Right kidney (tissue), 1 donor: ENCODE data around the gene ERLIN1.

Experiments
- DNase-seq: peaks from one replicate; pipeline ENCODE4 v3.0.0-alpha.2; 2016

The ERLIN1 gene

DNA sequence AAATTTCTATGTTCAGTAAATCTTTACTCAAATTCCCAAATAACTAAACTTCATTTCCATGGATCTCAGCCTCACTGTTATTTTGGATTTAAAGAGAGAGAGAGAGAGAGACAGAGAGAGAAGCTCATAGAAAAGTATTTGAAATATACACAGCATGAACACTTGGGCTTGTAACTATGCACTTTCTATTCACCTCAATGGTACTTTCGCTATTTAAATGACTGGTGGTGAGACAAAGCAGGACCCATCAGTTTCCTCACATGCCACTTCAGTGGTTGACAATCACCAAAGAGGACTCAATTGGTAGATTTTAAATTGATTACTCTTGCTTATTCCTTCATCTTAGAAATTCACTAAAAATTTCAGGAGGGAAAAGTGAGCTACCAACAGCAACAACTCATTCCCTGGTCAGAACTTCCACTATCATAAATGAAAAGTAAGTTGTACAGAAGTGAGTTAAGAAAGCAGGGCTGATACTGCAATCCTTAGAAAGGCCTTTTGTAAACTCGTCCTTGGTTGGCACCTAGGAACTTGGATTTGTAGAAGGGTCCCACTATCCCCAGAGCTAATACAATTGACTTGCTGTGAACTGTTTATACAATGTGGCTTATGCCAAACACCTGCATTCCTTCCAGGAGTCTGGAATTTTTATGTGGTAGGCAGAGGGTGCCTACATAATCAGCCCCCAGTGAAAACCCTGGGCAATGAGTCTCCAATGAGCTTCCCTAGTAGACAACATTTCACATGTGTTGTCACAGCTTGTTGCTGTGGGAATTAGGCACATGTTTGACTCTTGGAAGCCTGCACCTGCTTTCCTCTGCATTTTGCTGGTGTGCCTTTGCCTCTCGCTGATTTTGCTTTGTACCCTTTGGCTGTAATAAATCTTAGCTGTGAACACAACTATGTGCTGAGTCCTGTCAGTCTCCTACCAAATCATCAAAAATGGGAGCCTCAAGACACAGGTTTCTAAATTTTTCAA lies 10.8 kb downstream of the ERLIN1 start:
- DNase-seq: no peak

DNA sequence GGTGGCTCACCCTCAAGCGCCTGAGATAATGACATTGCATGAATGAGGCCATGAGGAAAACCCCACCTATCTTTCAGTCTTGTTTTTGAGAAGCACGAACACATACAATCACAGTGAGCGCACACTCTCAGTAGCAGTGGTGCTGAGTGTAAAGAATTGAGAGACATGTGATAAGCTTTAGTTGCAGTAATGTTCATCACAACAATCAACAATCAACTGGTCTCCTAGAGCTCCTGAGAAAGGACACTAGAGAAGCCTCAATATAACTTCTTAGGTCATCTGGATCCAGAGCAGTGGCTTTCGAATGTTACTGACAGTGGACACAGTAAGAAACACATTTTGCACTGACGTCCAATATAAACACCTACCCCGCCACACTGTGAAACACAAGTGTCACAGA lies 12.8 kb downstream of the ERLIN1 start:
- DNase-seq: no peak

DNA sequence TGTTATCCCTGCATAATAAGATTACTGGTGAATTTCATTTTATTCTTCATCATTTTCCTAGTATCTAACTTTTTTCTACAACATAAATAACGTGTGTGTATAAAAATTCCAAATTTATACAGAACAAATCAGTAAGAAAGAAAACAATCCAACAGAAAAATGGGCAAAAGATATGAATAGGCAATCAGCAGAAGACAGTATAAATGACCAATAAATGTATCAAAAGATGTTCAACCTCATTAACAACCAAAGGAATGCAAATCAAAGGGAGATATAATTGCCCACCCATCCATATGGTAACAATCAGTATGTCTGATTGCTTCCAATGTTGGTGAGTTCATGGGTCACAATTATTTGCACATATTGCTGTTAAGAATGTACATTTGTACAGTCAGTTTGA lies 13.5 kb downstream of the ERLIN1 start:
- DNase-seq: no peak

DNA sequence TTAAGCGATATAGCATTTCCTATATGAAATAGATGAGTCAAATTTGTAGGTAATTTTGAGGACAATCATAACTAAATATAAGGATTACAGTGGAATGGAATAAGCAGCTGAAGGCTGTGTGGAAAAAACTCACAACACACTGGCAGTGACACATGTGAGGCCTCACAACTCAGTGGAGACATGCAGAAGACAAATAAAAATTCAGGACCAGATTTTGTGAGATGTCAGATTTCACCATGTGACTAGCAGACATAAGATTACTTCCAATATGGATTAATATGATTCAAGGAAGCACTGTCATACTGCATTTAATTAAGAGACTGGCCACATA lies 17.6 kb downstream of the ERLIN1 start:
- no peak for DNase-seq

DNA sequence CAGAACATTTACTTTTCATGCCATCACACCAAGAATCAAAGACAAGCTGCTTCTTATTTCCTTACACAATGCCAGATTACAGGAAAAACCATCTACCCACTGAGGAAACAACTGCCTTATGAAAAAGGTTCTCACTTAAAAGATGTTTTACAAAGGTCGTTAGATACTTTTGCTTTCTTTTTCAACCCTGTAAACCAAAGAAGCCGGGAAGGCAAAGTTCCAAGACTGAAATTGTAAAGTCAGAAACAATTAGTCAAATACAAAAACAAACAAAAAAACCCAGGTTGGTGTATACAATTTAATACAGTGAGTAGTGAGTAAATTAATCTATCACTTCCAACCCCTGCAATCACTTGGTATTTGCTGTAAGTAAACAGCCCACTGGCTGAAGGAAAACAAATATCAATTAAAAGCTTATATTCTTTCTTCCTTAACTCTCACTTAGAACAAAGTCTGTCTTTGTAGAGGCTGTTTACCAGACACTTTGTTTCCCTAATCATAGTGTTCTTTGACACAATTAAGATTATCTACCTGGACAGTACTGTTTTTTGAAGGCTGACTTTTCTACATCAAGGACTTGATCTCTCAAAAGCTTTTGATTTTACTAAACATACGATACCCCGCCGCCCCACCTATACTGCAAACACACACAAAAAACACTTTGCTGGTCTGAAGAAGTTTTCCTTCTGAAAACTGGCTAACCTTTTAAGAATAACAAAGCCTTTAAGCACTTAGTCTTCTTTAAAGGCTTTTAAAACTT lies 18.1 kb downstream of the ERLIN1 start:
- no peak for DNase-seq

DNA sequence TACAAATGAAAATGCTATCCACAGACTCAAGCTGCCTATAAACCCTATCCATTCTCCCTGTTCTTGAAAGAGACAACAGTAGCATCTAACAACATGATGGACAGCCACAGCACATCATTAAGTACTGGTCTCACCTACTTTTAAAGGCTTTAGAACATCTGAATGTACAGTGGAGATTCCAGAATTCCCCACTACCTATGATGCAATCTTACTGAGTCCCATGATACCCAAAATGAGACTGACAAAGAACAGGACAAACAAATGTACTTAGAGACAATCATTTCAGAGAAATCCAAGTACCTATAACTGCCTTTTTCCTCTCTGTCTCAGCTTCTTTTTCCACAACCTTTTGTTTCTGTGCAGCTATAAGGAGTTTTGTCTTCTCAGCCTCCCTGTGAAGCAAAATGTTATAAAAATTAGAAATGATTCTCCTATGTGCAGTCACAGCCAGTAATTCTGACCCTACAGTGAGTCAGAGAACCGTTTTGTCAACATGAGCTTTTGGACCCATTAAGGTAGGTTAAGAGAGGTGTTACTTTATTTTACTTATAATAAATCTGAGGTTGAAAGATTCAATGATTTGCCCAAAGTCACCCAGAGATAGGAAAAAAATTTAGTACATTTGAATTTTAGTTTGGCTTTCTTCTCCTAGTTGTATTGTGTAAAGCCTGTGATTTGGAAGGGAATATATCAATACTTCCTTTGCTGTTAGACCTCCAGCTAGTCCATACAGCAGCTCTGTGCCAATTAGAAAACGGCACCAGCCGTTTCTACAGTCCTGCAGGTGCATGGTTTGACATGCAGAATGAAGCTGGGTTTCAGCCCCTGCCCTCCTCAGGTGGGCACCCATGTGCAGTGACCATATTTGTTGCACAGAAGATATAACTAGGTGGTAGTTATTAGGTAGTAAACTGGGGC lies 21.9 kb downstream of the ERLIN1 start:
- DNase-seq: no peak

DNA sequence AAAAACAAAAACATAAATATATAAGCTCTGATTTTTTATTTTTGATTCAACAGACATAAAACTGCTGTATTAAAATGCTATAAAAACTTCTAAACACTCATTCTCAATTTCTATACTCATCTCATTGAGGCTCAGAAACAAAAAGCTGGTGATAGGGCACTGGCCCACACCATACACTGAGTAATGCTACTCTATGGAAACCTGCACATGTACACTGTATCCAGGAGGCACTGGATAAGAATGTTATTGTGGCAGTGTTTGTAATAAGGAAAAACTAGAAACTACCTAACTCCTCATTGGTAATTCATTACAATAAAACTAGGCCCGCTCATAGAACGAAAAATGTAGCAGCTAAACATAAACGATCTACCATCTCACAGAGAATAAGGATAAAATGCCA lies 23.1 kb downstream of the ERLIN1 start:
- DNase-seq: no peak

DNA sequence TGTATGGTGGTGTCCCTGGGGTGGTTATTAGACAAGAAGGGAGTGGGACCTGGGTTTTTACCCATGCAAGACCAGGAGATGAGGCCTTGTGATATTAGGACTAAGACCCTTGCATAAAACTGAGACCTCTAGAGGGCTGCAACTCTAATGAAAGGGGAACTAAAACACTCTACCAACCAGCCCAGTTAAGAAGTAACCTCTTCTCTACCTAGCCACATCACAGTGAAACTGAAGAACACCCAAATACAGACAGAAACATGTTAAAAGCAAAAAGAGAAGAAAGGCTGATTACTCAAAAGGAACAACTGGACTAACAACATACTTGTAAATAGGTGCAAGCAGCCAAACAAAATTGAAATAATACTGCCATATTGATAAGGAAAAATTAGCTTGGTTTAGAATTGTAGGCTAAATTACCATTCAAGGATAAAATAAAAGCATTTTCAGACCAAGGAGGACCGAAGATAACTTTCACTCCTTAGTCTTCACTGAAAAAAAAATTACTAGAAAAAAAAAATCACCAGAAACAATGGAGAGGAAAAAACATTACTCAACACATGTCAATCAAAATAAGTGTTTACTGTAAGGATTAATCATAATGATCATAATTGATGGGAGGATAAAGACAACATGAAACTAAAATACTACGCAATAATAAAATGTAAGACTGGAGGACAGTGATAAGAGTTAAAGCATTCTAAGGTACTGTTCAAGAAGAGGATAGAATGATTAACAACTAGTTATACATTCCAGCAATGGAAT lies 27.6 kb downstream of the ERLIN1 start:
- DNase-seq: no peak

DNA sequence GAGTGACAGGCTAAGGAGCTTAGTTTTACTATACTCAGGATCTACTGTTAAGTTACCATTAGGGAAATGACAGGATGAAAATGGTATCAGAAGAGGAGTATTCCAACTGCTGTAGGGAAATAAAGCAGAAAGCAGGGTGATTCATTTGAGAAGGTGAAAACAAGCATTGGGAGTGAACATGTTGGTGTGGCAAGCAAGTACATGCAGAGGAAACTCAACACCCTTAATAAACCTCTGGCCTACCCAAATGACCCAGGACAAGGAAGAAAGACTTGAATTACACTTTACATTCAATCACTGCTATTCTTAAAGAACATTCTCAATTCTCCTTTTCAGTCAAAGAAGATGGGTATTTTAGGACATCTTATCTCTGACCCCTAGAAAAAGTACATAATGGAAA lies 28.7 kb downstream of the ERLIN1 start:
- no peak for DNase-seq

DNA sequence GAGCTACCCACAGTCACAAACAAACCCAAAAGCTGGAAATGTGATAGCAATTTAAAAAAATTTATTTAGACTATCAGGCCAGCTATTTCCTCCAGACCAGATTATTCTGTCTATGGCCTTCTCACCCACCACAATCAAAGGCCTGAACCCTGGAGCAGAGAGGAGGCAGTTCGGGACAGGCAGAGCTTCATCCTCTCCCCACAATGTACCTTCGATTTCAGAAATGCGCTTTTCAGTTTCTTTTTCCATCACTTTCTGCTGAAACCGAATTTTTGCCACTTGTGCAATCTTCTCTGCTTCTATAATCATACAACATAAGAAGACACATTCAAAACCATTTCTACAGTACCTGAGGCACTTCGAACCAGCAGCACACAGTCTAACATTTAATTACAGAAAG lies 29.9 kb downstream of the ERLIN1 start:
- no peak for DNase-seq

DNA sequence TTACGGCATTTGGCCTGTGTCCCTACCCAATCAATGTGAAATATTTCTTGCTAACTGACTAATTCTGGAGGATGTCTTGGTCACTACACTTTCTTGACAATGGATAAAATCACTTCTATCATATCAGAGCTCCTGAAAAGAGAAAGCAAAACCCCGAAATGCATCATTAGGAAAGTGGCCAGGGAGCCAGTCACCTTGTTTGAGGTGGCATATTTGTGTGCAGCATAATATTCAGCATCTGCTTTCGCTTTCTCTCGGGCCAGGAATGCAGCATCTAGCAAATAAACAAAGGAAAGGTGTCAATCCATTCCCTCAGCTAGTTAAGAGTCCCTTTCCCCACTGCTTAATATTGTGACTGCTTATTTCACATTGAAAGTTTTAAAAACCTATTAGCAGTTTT lies 31.2 kb downstream of the ERLIN1 start:
- no peak for DNase-seq

DNA sequence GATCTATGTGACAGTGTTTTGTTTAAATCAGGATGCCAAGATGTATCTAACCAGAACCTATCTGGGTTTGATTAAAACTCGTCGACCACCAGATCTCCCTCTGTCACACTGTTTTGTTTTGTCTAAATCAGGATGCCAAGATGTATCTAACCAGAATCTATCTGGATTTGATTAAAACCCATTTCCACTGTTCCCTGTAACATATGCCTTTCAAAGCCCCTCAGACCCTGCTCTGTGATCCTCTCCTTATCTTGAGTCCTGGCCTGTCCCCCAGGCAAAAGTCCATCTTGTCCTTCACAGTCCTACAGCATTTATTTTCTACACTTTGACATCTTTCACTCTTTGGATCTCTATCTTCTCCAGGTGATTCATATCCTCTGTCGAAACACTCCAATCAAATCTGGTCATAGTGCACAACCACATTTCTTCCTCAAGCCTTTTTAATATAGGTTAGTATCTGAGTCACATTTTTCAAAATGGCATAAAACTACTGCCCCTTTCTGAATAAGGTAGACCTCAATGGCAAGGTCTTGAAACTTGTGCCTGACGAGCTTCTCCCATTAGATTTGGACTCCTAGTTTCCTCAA lies 32.5 kb downstream of the ERLIN1 start:
- no peak for DNase-seq

DNA sequence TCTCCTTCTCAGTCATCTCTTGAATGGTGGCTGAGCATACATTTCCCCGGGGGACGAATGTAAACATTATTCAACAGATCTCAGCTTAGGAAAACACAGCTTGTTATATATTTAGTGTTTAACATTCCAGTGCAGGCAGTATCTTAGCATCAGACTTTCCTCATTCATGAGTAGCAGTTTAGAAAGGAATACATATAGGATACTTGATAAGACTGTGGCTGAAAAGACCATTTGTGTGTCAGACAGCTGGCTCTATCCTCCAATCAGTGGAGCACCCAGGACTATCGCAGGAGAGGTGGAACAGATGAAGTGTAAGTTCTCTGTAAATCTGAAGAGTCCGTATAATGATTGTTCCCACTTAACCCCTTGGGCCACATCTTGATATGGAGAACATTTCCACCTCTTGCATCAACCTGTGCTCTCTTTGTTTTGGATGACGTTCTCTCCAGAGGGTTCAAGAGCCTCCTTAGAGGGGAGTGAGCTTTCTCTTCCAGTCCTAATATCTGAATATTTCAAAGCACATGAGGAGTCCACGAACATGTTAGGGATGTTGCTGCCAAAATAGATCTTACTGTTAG lies 34.0 kb downstream of the ERLIN1 start:
- no peak for DNase-seq

DNA sequence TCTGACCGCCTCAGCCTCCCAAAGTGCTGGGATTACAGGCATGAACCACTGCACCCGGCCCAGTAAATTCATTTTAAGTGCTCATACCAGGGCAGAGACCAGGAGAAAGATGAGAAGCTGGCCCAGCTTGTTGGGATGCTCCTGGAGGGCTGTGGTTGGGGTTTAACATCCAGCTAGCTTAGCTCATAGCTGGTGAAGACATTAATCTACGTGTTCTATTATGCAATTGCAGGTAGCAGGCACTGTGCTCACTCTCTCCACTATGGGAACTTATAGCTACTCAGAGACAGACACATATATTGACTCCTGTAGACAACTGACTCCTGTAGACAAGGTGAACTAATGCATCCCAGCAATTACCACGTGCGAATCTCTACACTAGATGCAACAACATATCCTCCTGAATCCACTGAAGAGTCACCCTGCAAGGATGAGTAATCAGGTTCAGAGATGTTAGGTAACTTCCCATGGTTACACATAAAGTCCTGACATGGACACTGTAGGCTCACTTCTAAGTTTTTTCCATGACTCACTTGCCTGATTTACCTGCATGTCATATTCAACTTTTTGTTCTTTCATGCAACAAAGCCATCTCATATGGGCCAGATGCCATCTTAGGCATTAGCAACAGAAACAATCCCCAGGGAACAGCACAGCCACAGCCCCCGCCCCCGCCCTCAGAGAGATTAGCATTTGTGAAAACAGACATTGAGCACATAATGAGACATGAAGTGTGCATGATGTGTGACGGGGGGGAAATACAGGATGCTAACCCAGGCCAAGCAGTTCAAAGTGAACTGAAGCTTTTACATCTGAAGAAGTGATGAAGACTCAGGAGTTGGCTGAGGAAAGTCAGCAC lies 37.2 kb downstream of the ERLIN1 start:
- no peak for DNase-seq

DNA sequence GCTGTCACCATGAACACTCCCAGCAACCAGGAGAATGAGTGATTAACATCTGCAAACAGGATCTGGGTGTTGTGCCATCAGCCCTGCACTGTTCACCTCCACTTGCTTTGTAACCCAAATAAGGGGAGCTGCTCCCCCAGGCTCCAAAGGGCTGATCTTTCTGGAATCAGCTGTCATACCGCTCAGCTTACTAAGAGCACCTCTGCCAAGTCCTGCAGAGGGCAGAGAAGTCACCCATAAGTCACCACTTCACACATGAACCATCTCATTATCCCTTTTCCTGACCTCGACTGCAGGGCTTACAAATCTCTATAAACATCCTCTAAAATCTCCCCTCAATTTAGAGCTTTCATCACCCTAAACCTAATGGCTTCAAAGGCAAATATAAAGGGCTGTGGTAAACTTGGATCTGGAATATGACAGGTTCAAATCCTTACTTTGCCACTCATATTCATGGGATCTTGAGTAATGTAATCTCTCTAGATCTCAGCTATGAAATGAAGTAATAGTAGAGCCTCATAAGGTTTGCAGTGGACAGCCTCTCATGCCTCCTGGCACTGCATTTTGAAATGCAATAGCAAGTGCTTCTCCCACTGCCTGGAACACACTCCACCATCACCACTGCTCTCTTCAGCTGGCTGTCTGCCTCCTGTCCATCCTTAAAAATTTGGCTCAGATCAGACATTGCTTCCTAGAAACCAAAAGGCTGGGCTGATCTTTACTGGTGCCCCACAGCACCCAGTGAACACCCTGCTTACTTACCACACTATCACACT lies 38.8 kb downstream of the ERLIN1 start:
- DNase-seq: no peak

DNA sequence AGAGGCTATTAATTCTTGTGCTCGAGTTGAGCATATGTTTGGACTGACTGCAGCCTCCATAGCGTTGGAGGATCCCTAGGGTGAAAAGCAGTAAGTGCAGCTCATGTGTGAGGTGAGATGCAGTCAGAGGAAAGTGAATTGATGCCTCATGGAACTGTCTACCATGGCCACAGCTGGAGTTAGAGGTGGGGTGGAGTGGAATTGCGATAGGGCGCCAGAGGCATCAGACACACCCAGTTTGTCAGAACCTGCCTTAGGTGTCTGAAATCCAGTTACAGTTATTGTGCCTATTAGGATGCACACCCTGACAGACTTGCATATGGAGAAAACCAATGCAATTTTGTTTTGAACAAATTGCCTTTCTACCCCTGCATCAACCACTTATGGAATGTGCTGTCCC lies 39.4 kb downstream of the ERLIN1 start:
- no peak for DNase-seq

DNA sequence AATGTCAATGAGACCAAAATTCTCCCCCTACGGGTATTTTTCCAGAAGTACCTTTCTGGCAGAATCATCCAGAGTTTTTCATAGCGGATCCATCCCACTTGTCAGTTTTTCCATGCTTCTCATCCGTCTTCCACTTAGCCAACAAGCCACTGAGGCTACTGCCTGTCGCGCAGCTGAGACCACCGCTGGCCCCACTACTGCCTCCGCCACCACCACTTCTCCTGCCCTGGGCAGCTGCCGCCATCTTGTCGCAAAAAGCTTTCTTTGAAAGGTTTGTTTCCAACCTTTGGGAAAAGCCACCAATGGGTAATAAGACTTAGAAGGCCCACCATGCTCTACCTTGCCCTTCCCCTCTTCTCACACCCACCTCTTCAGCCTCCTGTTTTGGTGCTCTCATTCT lies 42.1 kb downstream of the ERLIN1 start:
- DNase-seq: no peak

DNA sequence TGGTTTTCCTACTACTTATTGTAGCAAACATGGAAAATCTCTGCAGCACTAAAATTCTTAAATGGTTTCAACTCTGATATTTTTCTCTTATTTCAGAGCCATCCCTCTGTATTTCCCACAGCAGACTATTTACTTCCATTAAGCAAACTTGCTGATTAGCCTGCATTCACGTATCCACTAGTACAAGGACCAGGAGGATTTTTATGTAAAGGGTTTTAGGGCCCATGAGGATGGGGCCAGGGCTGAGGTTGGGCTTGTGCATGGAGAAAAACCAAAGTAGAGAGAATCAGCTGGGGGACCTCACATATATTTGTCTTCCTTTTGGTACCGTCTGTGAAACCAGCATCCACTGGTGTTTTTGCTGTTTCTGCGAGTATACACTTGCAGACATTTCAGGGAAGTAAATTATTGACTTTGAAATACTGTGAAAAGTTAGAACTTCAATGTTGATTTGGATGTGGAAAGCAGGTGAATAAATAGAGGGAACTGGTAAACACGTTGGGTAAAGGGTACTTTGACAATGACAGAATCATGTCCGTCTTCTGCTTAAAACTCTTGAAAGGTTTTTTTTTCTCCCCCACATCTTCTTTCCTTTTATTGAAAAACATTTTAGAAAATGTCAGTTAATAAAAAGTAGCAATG lies 44.3 kb downstream of the ERLIN1 start:
- no peak for DNase-seq

DNA sequence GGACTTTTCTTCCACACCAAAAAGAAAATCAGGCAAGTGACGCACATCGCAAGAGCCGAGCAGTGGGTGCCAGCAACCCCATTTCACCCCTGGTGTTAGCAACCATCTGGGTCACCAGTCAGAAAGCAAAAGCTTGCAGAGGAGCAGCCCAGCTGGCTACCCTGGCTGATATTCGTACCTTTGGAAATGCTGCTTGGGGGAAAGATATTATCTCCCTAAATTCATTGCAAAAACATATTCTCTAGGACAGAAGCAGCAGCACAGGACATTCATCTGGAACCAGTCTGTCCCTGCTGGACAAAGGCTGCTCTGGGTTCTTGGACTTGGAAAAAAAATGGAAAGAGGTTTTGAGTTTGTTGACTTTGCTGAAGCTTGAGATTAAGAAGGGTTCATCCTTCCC lies 45.8 kb downstream of the ERLIN1 start:
- no peak for DNase-seq
